ENCODE results near the gene ZNF524.

DNA sequence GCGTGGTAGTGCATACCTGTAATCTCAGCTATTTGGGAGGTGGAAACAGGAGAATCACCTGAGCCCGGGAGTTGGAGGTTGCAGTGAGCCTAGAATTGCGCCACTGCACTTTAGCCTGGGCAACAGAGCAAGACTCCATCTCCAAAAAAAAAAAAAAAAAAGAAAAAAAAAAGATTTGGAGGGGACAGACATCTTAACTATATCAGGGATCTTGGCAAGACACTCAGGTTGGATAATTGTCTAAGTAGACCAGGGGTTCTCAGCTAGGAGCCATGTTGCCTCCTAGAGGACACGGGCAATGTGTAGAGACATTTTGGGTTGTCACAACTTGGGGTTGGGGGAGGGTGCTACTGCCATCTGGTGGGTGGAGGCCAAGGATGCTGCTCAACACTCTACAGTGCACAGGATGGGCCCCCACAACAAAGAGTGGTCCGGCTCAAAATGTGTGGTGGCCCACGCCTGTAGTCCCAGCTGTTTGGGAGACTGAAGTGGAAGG lies 38.8 kb downstream of the ZNF524 start:
- TF ChIP-seq SP1 (IDR thresholded peaks at IDR 0.05): no peak
- no peak for TF ChIP-seq CTBP1 (IDR thresholded peaks at IDR 0.05; ENCODE audit: borderline replicate concordance)
- no peak for TF ChIP-seq ELF4 (IDR thresholded peaks at IDR 0.05)
- TF ChIP-seq FOXM1 (IDR thresholded peaks at IDR 0.05; ENCODE audit: borderline replicate concordance): no peak
- TF ChIP-seq, protein P1, sequence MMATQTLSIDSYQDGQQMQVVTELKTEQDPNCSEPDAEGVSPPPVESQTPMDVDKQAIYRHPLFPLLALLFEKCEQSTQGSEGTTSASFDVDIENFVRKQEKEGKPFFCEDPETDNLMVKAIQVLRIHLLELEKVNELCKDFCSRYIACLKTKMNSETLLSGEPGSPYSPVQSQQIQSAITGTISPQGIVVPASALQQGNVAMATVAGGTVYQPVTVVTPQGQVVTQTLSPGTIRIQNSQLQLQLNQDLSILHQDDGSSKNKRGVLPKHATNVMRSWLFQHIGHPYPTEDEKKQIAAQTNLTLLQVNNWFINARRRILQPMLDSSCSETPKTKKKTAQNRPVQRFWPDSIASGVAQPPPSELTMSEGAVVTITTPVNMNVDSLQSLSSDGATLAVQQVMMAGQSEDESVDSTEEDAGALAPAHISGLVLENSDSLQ (IDR thresholded peaks at IDR 0.05): no peak
- TF ChIP-seq NFRKB (IDR thresholded peaks at IDR 0.05): no peak
- TF ChIP-seq BHLHE40 (IDR thresholded peaks at IDR 0.05; ENCODE audit: borderline replicate concordance): no peak
- no peak for TF ChIP-seq L3MBTL2 (conservative IDR thresholded peaks at IDR 0.05)
- no peak for TF ChIP-seq TARDBP (IDR thresholded peaks at IDR 0.05)

Data from HEK293T (cell line).